Fibroblast of lung (primary cell): ENCODE measurements around the gene KCNJ6. TPM values are rescaled to one million over a fixed set of nuclear protein-coding genes. Genes with fewer than 3 reads are reported as not detected.
A peak's percentile ranks its signal among the peaks of the same experiment; 100 is the strongest.

Source experiments
- DNase-seq, 2 donors: peaks; one replicate each; pipeline versions ENCODE4 v3.0.0 to v3.0.0-alpha.2; 2010; ENCODE audit warnings: low read depth in 2 of 2
- H2AFZ ChIP-seq: 2 replicates; pipeline ENCODE4 v1.5.1; 2012; ENCODE audit warnings: low read length, control low read depth, inconsistent platforms
- H3K27ac ChIP-seq: 2 replicates; pipeline ENCODE4 v1.5.1; 2011; ENCODE audit warnings: low read length, control low read depth; ENCODE audit not compliant: insufficient read depth
- H3K27me3 ChIP-seq: 2 replicates; pipeline ENCODE4 v1.5.1; 2011; ENCODE audit warnings: mild to moderate bottlenecking, low read length; ENCODE audit not compliant: control insufficient read depth, insufficient read depth
- H3K36me3 ChIP-seq: 2 replicates; pipeline ENCODE4 v1.5.1; 2011; ENCODE audit warnings: low read length; ENCODE audit not compliant: control insufficient read depth, insufficient read depth
- H3K4me1 ChIP-seq: 2 replicates; pipeline ENCODE4 v1.5.1; 2011; ENCODE audit warnings: low read length; ENCODE audit not compliant: control insufficient read depth, insufficient read depth; ENCODE audit errors: extremely low read depth
- H3K4me2 ChIP-seq: 2 replicates; pipeline ENCODE4 v1.5.1; 2011; ENCODE audit warnings: low read length, control low read depth; ENCODE audit not compliant: insufficient read depth; ENCODE audit errors: extremely low read depth
- H3K4me3 ChIP-seq, 4 experiments: fragments of 200-600 bp in 1 of 4; sonication (generic) in 1 of 4; replicated peaks in 1 of 4; 2 replicates each; pipeline ENCODE4 v1.5.1; 2011 to 2016; ENCODE audit warnings: low read length in 4 of 4, low read depth in 3 of 4, mild to moderate bottlenecking in 3 of 4, control low read depth in 2 of 4, inconsistent platforms in 1 of 4, mixed read lengths in 1 of 4; ENCODE audit not compliant: insufficient read depth in 1 of 4; ENCODE audit errors: control extremely low read depth in 1 of 4
- H3K79me2 ChIP-seq: 2 replicates; pipeline ENCODE4 v1.5.1; 2012; ENCODE audit warnings: mild to moderate bottlenecking, low read length, inconsistent platforms; ENCODE audit not compliant: control insufficient read depth, insufficient read depth
- H3K9ac ChIP-seq: 2 replicates; pipeline ENCODE4 v1.5.1; 2011; ENCODE audit warnings: mild to moderate bottlenecking, low read length, control low read depth; ENCODE audit not compliant: insufficient read depth
- H3K9me3 ChIP-seq: 2 replicates; pipeline ENCODE4 v1.5.1; 2012; ENCODE audit warnings: low read depth, low read length; ENCODE audit not compliant: control insufficient read depth, insufficient read depth
- H4K20me1 ChIP-seq: 2 replicates; pipeline ENCODE4 v1.5.1; 2011; ENCODE audit warnings: low read length; ENCODE audit not compliant: control insufficient read depth, insufficient read depth; ENCODE audit errors: extremely low read depth
- CTCF ChIP-seq, 2 donors: IDR thresholded peaks in 1 of 2; conservative IDR thresholded peaks in 1 of 2; 1 replicate in 1 of 2; 2 replicates in 1 of 2; pipeline ENCODE4 v1.5.1; 2011 to 2012; ENCODE audit warnings: low read length in 2 of 2, control low read depth in 1 of 2, inconsistent platforms in 1 of 2, low read depth in 1 of 2, mild to moderate bottlenecking in 1 of 2
- EZH2 ChIP-seq: IDR thresholded peaks from 2 replicates; pipeline ENCODE4 v1.5.1; 2012; ENCODE audit warnings: low read length, control low read depth, mild to moderate bottlenecking; ENCODE audit errors: missing control alignments
- polyA plus RNA-seq, 2 donors: library from polyadenylated mRNA; depleted of rRNA in 1 of 2; stranded (reverse) in 1 of 2; unstranded in 1 of 2; fragments of >200 nt; gene quantifications; 2 replicates each; pipeline ENCODE4 v1.2.1, GENCODE V29; 2011 to 2012; ENCODE audit warnings: missing spikeins in 1 of 2
- total RNA-seq: library from RNA; depleted of rRNA; stranded (reverse); fragments of >200 nt; gene quantifications from 2 replicates; pipeline ENCODE4 v1.2.1, GENCODE V29; 2014

Gene KCNJ6
- total and polyA plus RNA-seq, 2 donors (not counting 1 experiment from before 2014, with no cell fraction given) = under 0.01 to 7.6 TPM

GRCh38 chr21:37842163-37842919, 73.9 kb downstream of the KCNJ6 start:
- no peaks in the 10 kb centered on the region for H3K9me3 ChIP-seq
- H3K4me2 ChIP-seq = no peak overlapping the region
- H3K36me3 ChIP-seq = no peaks in the 10 kb centered on the region
- H3K79me2 ChIP-seq = no peaks in the 10 kb centered on the region
- no peak overlapping the region for H2AFZ ChIP-seq
- no peak for TF ChIP-seq CTCF (conservative IDR thresholded peaks at IDR 0.05 in 1 of 2, IDR thresholded peaks at IDR 0.05 in 1 of 2; ENCODE audit: low read depth in 1 of 2, low read length in 2 of 2)
- no peak for TF ChIP-seq EZH2
- no peak overlapping the region for H3K9ac ChIP-seq
- no peaks in the 10 kb centered on the region for H4K20me1 ChIP-seq
- DNase-seq = no peak
- peaks cover 8% of the 10 kb centered on the region for H3K4me1 ChIP-seq
- H3K27ac ChIP-seq = no peak overlapping the region
- H3K4me3 ChIP-seq = no peak overlapping the region
- H3K27me3 ChIP-seq = no peaks in the 10 kb centered on the region

GRCh38 chr21:37837381-37837780, 78.9 kb downstream of the KCNJ6 start:
- Histone ChIP-seq H3K4me3 (no peak overlapping the region), H3K9me3 (no peaks in the 10 kb centered on the region), H3K4me2 (no peak overlapping the region), H3K4me1 (peaks cover 3% of the 10 kb centered on the region), H3K79me2 (no peaks in the 10 kb centered on the region), H2AFZ (no peak overlapping the region), H4K20me1 (no peaks in the 10 kb centered on the region), H3K9ac (no peak overlapping the region), H3K27me3 (no peaks in the 10 kb centered on the region), H3K36me3 (no peaks in the 10 kb centered on the region), H3K27ac (no peak overlapping the region)
- DNase-seq = peak in 1 of 2 donors; percentile 69
- no peak for TF ChIP-seq EZH2
- no peak for TF ChIP-seq CTCF (conservative IDR thresholded peaks at IDR 0.05 in 1 of 2, IDR thresholded peaks at IDR 0.05 in 1 of 2; ENCODE audit: low read depth in 1 of 2, low read length in 2 of 2)

- Histone ChIP-seq H4K20me1 (no peaks in the 10 kb centered on the region), H3K79me2 (no peaks in the 10 kb centered on the region), H3K36me3 (no peaks in the 10 kb centered on the region), H3K4me2 (no peak overlapping the region), H3K4me3 (no peak overlapping the region), H3K9me3 (no peaks in the 10 kb centered on the region), H3K9ac (no peak overlapping the region), H3K27ac (no peak overlapping the region), H2AFZ (no peak overlapping the region), H3K27me3 (no peaks in the 10 kb centered on the region), H3K4me1 (peaks cover 3% of the 10 kb centered on the region)
- no peak for DNase-seq
- TF ChIP-seq EZH2 (no peak), CTCF (conservative IDR thresholded peaks at IDR 0.05 in 1 of 2, IDR thresholded peaks at IDR 0.05 in 1 of 2; ENCODE audit: low read depth in 1 of 2, low read length in 2 of 2) (no peak)
Measured at GRCh38 chr21:37835481-37835880, 80.8 kb downstream of the KCNJ6 start.
